ENCODE data around the gene CYBRD1. TPM values are rescaled to one million over a fixed set of nuclear protein-coding genes. Genes with fewer than 3 reads are reported as not detected.

CYBRD1 gene
- total RNA-seq, 1 experiment from 2014 or later: 9.7 TPM

DNA sequence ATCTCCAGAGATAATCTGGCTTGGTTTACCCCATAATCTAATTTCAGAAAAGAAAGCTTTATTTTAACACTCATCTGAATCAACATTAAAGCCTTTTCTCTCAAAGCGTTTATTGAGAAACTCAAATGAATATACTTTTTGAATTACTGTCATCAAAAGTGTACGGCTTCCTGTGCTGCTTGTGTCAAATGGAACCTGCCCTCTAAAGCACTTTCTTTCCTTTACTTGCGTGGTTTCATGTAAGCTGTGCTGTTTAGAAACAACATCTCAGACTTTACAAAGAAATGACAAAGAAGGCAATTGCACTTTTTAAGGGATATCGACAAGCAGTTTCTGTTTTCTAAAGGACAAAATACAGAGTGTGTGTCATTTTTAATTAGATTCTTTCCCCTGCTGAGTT is 35.1 kb downstream of the CYBRD1 start:
- H3K4me3 ChIP-seq (ENCODE audit: low read depth, low read length): no peak overlapping the region
- DNase-seq: no peak
- no peaks in the 10 kb centered on the region for H3K27me3 ChIP-seq (replicated peaks; ENCODE audit: control insufficient read depth, insufficient read depth, low read length)
- ChIA-PET CTCF (no interaction called here), POLR2A (no interaction called here)
- no peaks in the 10 kb centered on the region for H3K36me3 ChIP-seq (ENCODE audit: control insufficient read depth, insufficient read depth, low read length)
- no peaks in the 10 kb centered on the region for H3K9me3 Mint-ChIP-seq (ENCODE audit: unreplicated experiment)
- H3K4me1 ChIP-seq: no peaks in the 10 kb centered on the region
- BruUV-seq (replicated peaks): no TSS peak
- H3K27me3 Mint-ChIP-seq (ENCODE audit: insufficient read depth, unreplicated experiment): peaks cover 4% of the 10 kb centered on the region
- intact Hi-C loops (cut with micrococcal nuclease; ENCODE audit: unreplicated experiment): no loop called here
- H3K36me3 Mint-ChIP-seq (ENCODE audit: insufficient read depth, unreplicated experiment): no peaks in the 10 kb centered on the region
- H3K27ac Mint-ChIP-seq (ENCODE audit: unreplicated experiment): no peak overlapping the region
- TF ChIP-seq, protein P1, sequence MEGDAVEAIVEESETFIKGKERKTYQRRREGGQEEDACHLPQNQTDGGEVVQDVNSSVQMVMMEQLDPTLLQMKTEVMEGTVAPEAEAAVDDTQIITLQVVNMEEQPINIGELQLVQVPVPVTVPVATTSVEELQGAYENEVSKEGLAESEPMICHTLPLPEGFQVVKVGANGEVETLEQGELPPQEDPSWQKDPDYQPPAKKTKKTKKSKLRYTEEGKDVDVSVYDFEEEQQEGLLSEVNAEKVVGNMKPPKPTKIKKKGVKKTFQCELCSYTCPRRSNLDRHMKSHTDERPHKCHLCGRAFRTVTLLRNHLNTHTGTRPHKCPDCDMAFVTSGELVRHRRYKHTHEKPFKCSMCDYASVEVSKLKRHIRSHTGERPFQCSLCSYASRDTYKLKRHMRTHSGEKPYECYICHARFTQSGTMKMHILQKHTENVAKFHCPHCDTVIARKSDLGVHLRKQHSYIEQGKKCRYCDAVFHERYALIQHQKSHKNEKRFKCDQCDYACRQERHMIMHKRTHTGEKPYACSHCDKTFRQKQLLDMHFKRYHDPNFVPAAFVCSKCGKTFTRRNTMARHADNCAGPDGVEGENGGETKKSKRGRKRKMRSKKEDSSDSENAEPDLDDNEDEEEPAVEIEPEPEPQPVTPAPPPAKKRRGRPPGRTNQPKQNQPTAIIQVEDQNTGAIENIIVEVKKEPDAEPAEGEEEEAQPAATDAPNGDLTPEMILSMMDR (IDR thresholded peaks at IDR 0.05; ENCODE audit: insufficient read depth in 1 of 2, low read depth in 1 of 2, low read length in 1 of 2, severe bottlenecking in 1 of 2, unreplicated experiment in 1 of 2): no peak
- H3K9me3 ChIP-seq: no peaks in the 10 kb centered on the region; the same call in 1 of the 2 replicates
- H3K4me3 Mint-ChIP-seq (ENCODE audit: unreplicated experiment): no peak overlapping the region
- H3K4me1 Mint-ChIP-seq (ENCODE audit: low read depth, unreplicated experiment): peaks cover 6% of the 10 kb centered on the region

DNA sequence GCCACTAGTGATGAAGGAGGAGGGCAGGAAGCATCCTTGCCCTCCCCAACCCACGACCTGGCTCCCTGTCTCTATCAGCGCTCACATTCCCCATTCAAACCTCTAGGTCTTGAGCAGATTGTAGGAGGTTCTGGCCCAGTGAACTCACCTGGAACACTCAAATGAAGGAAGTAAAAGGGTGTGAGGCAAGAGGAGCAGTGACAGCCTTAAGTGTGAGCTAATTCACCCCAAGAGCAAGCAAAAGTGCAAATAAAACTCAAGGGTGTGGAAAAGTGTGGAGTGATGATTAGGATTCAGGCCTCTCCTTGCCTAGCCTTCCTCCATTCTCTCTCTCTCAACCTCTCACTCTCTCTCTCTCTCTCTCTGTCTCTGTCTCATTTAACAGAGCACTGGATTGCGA is 41.0 kb downstream of the CYBRD1 start:
- Mint-ChIP-seq H3K27me3 (ENCODE audit: insufficient read depth, unreplicated experiment) (peaks cover 9% of the 10 kb centered on the region), H3K4me1 (ENCODE audit: low read depth, unreplicated experiment) (peaks cover 6% of the 10 kb centered on the region), H3K27ac (ENCODE audit: unreplicated experiment) (no peak overlapping the region), H3K4me3 (ENCODE audit: unreplicated experiment) (no peak overlapping the region), H3K36me3 (ENCODE audit: insufficient read depth, unreplicated experiment) (no peaks in the 10 kb centered on the region), H3K9me3 (ENCODE audit: unreplicated experiment) (peaks cover 10% of the 10 kb centered on the region)
- BruUV-seq (replicated peaks): no TSS peak
- no peak overlapping the region for H3K4me3 ChIP-seq (ENCODE audit: low read depth, low read length)
- no peaks in the 10 kb centered on the region for H3K9me3 ChIP-seq
- ChIA-PET POLR2A (no interaction called here), CTCF (no interaction called here)
- TF ChIP-seq, protein P1 (IDR thresholded peaks at IDR 0.05; ENCODE audit: insufficient read depth in 1 of 2, low read depth in 1 of 2, low read length in 1 of 2, severe bottlenecking in 1 of 2, unreplicated experiment in 1 of 2): no peak
- no peak for DNase-seq
- no peaks in the 10 kb centered on the region for H3K4me1 ChIP-seq
- H3K27me3 ChIP-seq (replicated peaks; ENCODE audit: control insufficient read depth, insufficient read depth, low read length): no peaks in the 10 kb centered on the region
- no peaks in the 10 kb centered on the region for H3K36me3 ChIP-seq (ENCODE audit: control insufficient read depth, insufficient read depth, low read length)
- intact Hi-C loops (cut with micrococcal nuclease; ENCODE audit: unreplicated experiment): no loop called here

DNA sequence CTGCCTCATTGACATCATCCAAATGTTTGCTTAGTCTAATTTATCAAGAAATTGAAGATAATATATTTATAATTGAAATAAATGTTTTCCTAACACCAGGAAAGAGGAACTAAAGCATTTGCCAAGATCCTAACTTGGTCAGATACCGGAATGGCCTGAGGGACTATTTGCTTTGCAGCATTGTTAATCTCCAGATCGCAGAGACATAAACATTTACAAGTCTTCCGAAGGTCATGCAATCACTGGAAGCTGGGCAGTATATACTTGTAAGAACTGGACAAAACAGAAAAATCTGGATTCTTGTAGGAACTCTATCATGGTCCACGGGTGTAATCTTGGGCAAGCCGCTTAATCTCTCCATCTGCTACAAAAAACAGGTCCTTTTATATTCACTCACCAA is 42.2 kb downstream of the CYBRD1 start:
- no peak for DNase-seq
- H3K27me3 ChIP-seq (replicated peaks; ENCODE audit: control insufficient read depth, insufficient read depth, low read length): no peaks in the 10 kb centered on the region
- TF ChIP-seq, protein P1 (IDR thresholded peaks at IDR 0.05; ENCODE audit: insufficient read depth in 1 of 2, low read depth in 1 of 2, low read length in 1 of 2, severe bottlenecking in 1 of 2, unreplicated experiment in 1 of 2): no peak
- H3K9me3 ChIP-seq: no peaks in the 10 kb centered on the region
- ChIA-PET POLR2A (no interaction called here), CTCF (no interaction called here)
- no peak overlapping the region for H3K27ac Mint-ChIP-seq (ENCODE audit: unreplicated experiment)
- H3K36me3 Mint-ChIP-seq (ENCODE audit: insufficient read depth, unreplicated experiment): no peaks in the 10 kb centered on the region
- H3K4me1 Mint-ChIP-seq (ENCODE audit: low read depth, unreplicated experiment): no peaks in the 10 kb centered on the region
- intact Hi-C loops (cut with micrococcal nuclease; ENCODE audit: unreplicated experiment): no loop called here
- H3K27me3 Mint-ChIP-seq (ENCODE audit: insufficient read depth, unreplicated experiment): peaks cover 7% of the 10 kb centered on the region
- no peaks in the 10 kb centered on the region for H3K4me1 ChIP-seq
- H3K4me3 Mint-ChIP-seq (ENCODE audit: unreplicated experiment): no peak overlapping the region
- BruUV-seq (replicated peaks): no TSS peak
- H3K4me3 ChIP-seq (ENCODE audit: low read depth, low read length): no peak overlapping the region
- no peaks in the 10 kb centered on the region for H3K36me3 ChIP-seq (ENCODE audit: control insufficient read depth, insufficient read depth, low read length)
- H3K9me3 Mint-ChIP-seq (ENCODE audit: unreplicated experiment): peaks cover 10% of the 10 kb centered on the region

All from Caco-2 (cell line).